ENCODE measurements around the gene NFU1. TPM values are rescaled to one million over a fixed set of nuclear protein-coding genes. Genes with fewer than 3 reads are reported as not detected.

NFU1 gene
- total RNA-seq = 34.9 and 40.9 TPM in 2 replicates

DNA sequence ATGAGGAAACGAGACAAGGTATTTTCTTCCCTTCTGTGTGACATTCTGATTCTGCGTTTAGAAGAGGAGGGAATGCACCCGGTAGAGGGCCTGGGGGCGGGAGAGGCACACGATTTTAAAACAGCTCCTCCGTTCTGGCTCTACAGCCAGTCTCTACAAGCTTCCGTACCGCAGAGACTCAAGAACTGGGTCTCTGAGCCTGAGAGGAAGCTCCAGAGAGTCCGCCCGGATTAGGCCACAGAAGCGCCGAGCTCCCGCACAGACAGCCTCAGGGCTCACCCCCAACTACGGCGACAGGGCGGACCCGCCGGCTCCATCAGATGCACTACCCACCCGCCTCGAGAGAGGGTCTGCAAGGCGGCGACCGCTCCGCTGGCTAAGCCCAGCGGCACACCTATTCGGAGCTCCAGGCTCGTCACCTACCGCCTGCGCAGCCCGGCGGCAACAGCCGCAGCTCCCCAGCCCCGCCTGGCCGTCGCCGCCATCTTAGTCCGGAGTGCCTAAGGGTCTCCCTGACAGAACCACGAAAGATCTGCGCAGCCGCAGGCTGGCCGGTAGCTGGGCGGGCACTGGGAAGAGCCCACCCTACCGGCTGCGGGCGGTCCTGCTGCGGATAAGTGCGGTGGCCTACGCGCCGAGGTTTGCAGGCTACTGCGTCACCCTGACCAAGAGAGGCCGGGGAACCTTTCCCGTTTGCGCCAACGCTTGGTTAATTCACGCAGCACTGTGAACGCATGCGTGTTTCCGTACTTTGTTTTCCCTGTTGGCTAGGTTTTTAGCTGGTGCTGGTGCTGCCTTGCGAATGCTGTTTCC, at the start of gene NFU1:
Gene NFU1, minus strand, starts transcription at position 498 of the 813 bp plus-strand sequence. Its CDS starts 13 bp downstream, at position 485.
- peak; percentile 98 for DNase-seq (ENCODE audit: low read depth in 2 of 2)

DNA sequence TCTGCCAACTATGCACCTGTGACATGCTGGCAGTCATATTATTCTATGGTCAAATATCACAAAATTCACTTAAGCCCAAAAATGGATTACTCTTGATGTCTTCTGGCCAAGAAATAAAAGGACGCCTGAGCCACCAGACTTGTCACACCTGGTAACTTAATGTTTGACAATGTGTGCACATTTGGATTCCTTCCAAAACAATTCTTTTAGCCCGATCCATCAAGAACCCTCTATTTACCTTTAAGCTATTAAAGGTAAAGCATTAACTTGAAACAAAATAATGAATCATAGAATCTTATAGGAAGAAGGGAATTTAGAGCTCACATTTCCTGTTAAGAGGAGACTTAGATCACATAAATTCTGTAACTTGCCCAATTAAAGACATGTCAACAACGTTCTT, 46.5 kb upstream of the NFU1 start:
- no peak for DNase-seq (ENCODE audit: low read depth in 2 of 2)

DNA sequence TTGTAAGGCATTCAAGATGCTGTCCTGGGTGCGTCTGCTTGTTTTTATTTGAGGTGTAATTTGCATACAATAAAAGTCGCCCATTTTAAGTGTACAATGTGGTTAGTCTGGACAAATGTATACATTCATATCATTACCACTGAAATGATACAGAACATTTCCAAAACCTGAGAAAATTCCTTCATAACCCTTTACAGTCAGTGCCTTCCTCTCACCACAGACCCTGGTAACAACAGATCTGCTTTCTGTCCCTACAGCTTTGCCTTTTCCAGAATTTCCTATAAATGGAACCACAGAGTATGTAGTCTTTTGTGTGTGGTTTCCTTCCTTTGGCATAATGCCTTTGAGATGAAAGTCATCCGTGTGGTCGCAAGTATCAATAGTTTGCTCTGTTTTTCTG, 45.8 kb upstream of the NFU1 start:
- DNase-seq (ENCODE audit: low read depth in 2 of 2) = peak; percentile 59 to 74

DNA sequence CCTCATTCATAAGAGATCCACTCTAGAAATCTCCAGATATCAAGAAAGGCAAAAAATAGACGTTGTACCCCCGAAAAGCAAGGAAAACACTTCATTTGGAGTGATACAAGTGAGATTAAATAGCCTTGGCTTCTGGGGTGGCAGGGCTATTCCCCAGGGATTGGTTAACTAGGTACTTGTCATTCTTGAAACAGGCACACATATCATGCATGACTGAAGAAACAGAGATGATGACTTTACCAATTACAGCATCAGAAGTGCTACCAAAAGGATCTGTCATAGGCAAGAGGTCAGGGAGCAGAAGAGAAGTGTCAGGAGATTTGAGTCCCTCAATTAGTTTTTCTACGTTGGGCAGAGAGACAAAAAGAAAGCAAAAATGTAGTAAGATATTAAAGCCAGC, 45.2 kb upstream of the NFU1 start:
- no peak for DNase-seq (ENCODE audit: low read depth in 2 of 2)

DNA sequence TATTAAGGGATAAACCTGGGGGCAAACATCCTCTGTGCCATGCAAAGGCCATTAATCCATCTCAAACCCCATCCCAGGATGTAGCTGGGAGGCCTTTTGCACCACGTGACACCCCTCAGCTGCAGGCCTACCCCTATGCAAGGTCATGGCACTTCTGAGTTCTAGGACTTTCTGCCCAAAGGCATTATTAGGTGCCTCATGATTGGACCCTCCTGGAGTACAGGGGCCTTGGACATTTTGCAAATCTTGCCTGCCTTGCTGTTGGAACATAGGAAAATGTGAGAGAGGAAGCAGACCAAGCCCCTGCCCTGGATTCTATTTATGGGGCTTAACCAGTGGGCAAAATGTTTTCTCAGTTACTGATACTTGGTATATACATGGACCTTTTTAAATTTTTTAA, 44.2 kb upstream of the NFU1 start:
- no peak for DNase-seq (ENCODE audit: low read depth in 2 of 2)

DNA sequence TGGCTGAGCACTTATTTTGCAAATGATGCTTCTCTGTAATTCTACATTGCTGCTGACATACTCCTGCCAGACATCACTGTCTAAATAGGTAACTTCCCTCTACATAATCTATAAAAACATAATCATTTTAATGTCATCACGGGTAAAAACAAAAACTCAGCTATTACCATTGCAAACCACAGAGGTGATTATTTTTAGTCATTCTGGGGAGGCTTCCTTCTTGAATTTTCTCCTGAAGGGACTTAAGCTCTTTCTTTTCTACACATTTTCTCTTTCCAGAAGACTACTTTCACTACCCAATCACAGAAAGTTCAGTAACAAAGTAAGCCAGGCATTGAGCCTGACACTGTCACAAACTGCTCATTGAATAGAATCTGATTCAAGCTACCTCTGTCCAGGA, 40.4 kb upstream of the NFU1 start:
- DNase-seq (ENCODE audit: low read depth in 2 of 2) = no peak

DNA sequence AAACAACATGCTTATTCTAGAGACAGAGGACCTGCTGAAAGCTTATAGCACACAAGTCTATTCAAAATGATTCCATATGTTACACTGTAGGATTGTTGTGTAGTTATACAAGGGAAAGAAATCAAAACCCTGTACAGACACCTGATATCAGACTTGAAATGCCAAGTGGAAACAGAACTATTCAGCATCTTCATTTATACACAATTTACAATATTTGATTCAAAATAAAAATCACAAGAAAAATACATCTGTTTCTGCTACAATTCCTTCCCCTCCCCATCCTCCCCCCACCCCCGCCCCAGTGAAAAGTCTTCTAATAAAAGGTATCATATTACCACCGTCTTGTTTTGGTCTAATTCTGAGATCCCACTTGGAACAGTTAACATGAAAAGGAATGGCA, 37.5 kb upstream of the NFU1 start:
- DNase-seq (ENCODE audit: low read depth in 2 of 2) = no peak

DNA sequence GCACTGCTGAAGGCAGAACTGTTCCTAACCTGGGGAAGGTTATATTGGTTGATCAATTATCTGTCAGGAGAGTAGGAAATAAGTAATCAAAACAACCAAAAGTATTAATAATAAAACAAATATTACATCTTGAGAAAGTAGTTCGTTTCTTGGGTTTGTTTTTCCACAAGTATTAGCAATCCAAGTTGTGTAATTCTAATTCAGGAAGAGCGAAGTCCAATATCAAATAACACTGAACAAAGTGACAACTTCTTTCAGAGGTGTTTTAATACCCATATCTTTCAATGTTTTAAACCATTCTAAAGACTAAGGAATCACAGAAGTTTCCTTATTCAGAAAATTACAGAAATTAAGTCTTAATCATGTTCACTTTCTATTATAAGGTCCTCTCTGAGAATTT, 34.6 kb upstream of the NFU1 start:
- no peak for DNase-seq (ENCODE audit: low read depth in 2 of 2)

DNA sequence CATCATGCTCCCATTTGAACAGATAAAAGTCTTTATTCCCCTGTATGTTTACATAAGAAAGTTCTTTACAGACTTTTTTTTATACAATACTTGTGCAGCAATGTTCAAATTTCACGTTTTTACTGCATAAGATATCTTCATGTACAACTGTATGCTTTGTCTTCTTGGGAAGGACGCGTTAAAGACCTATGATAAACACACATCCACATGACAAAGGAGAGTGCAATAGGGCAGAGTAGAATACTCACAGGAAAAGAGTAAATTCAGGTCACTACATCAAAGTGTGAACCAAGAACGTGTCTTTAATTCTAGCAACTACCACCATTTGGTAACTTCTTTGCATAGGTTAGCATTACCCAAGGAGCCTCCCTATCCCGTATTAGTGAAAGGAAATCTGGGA, 33.7 kb upstream of the NFU1 start:
- no peak for DNase-seq (ENCODE audit: low read depth in 2 of 2)

DNA sequence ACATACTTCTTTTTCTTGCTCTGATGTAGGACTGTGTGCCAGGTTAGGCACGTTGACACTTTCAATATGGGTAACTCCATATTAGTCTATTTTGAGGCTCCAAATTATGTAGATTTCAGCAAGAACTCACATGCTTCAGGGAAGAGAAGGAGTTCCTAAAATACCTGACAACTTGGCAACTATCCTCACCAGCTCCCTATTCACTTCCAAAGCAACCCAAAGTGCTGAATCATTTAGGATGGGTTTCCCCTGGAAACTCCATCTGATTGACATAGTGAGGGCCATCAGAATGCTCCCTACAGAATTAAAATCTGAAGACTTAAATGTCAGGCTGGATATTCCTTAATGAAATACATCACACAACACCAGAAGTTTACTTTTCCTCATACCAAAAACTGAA, 32.5 kb upstream of the NFU1 start:
- no peak for DNase-seq (ENCODE audit: low read depth in 2 of 2)

DNA sequence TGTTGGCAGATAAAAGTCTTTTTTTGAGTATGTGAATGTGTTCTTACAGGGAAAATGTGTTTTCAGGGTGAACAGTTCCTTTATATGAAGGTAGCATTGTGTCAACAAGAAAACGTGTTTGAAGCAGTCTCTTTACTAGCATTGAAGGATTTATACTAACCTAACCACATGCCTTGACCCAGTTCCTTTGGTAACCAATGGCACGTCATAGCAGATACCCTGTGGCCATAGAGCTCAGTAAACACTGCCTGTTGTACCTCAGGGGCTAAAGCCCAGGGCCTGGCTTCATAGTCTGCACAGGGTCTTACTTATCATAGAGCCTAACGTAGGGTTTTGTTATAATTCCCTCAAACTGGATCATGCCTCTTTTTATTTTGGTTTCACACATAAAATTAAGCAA, 32.1 kb upstream of the NFU1 start:
- DNase-seq (ENCODE audit: low read depth in 2 of 2) = no peak

DNA sequence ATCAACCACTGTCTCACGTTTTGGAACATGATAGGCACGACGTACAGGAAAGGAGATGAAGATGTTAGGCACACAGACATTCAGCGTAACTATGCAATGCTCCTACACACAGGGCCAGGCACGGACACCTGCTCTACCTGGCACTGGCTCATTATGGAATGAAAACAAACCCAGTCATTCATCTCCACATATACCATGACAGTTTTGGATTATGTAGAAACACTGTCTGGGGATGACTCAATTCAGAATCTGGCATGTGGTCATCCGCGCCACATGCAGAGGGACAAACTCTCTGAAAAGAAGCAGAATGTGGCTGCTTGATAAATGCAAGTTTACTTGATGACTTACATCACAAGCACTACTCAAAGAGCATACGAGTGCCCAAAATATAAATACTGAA, 29.5 kb upstream of the NFU1 start:
- DNase-seq (ENCODE audit: low read depth in 2 of 2) = no peak

DNA sequence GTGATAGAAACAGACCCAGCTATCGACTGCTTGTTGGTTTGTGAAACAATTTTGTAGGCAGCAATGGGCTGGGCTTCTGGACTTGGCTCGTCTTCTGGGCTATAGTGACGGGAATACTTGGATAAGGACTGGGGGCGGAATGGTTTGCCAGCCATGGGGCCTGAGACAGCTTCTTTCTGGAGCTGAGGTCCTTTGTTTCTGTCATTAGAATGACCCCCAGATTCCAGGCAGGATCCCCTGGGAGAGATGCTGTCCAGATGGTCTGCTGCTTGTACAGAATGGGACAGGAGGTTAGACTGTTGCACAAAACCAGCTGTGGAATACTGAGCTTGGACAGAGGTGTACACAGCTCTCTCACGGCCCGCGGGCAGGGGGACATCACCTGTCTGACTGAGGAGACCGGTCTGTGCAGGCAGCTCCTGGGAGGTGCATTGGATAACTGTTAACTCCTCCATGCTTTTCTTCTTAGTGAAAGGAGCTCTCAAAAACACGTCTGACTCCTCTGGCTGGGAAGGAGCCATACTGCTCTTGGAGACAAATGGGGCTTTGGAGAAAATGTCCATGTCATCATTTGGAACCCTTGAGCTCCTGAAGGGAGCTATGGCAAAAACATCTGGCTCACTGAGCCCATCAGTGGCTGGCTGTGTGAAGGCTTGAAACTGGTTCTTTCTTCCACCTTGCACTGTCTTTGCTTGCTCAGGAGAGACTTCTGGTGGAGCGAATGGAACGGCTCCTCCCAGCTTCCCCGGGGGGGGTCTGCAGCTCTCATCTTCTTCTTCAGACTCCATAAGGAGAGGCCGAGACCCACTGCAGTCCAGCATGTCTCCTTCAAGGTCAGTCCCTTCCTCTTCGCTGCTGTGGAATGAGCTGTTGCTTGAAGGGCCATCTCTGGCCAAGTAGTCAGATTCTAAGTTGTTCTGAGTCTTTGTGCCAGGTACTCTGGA, 28.6 kb upstream of the NFU1 start:
- DNase-seq (ENCODE audit: low read depth in 2 of 2) = no peak

DNA sequence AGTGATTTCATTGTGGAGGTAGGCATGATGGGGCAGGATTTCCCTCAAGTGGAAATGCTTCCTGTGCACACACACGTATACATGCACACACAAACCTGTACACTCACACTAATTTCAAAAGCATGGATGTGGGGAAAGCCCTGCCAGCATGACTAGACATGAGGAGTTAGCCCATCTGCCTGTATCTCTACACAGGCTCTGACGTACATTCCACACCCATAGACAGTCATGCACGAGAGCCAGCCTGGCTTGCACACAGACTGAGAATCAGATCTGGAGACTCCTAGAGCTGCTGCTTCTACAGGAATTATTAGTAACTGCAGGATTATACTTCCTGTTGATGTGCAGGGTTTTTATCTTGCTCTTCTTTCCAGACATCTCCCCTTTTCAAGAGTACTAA, 27.3 kb upstream of the NFU1 start:
- DNase-seq (ENCODE audit: low read depth in 2 of 2) = no peak

DNA sequence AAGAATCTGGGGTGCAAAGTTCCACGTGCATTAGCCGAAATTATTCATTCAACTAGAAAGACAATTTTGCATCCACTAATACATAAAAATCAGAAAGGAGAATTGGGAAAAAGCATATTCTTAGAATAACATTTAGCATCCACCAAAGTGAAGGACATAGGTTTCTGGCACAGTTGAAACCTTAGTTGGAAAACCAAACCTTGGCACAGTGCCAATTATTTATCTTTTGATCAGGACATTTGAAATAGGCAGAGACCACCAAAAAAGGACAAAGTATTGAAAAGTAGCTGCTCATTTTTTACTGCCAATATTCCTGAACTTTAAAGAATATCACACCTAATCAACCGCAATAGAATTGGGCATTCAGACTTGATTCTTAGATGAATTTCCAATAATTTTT, 25.5 kb upstream of the NFU1 start:
- DNase-seq (ENCODE audit: low read depth in 2 of 2) = no peak

DNA sequence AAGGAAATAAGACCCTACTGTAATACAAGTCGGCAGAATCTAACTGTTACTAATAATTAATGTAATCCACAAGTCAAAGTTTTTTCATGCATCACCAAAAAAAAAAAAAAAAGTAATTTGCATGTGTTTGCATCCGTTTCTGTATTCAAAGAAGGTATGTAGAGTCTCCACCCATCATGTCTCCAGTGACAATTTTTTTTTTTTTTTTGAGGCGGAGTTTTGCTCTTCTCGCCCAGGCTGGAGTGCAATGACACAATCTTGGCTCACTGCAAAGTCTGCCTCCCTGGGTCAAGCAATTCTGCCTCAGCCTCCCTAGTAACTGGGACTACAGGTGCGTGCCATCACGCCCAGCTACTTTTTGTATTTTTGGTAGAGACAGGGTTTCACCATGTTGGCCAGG, 24.2 kb upstream of the NFU1 start:
- DNase-seq (ENCODE audit: low read depth in 2 of 2) = no peak

DNA sequence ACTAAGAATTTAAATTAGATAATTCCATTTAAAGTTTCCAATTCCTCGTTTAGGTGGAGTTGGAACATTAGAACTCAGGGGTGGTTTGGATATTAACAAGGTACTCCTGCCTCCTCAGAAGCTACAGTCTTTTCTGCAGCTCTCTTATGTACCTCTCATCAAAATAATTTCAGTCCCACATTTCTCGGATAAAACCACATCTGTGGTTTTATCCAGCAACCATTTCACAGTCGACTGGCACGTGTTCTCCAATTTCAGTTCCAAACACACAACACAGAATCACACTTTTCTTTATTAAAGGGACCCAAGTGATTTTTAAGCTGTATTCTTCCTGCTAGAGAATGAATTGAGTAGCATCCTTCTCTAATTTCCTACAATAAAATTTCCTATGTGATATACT, 22.7 kb upstream of the NFU1 start:
- no peak for DNase-seq (ENCODE audit: low read depth in 2 of 2)

DNA sequence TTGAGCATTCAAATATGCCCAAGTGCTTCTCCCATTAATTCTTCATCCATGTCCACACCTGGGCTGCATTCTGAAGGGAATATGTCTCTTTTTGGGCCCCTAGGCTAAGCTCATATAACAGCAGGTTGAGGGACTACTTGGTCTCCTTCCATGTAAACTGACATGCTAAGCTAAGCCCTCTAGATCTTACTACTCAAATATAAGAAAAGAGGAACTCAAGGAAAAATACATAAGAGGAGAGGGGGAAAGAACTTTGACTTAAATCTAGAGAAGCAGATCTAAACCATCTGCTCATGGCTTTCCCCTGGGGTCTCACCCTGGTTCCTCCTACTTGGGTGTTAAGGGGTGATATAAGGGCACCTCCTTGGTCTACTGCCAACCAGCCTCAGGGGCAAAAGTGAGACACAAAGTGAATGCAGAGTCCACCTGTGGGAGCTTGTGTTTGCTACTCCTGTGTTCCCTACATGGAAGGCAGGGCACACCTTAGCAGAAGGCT, 19.8 kb upstream of the NFU1 start:
- DNase-seq (ENCODE audit: low read depth in 2 of 2) = no peak

DNA sequence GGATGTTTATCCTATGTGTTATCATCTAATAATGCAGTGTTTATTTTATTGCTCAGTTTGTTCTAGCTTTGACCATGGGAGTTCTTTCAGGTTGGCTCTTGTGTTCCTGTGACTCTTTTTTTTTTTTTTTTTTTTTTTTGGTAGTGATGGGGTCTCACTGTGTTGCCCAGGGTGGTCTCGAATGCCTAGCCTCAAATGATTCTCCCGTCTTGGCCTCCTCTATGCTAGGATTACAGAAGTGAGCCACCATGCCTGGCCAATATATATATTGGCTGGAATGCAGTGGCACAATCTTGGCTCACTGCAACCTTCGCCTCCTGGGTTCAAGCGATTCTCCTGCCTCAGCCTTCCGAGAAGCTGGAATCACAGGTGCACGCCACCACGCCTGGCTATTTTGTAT, 18.9 kb upstream of the NFU1 start:
- DNase-seq (ENCODE audit: low read depth in 2 of 2) = no peak

DNA sequence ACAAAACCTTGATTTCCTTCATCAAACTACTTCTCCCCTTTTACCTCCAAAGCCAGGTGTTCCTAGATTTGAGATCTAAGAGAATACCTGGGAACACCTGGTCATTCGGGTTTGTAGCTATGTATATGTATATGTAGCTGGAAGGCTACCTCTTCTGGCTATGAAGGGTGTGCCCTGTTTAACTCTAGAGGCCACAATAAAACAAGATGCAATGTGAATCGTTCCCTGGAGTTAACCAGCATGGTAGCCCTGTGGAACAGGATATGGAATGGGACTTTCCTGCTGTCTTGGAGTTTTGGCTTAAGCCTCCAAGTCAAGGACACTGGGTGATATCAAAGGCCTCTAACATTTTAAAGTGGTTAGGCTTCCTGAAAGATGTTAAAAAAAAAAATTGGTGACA, 17.7 kb upstream of the NFU1 start:
- no peak for DNase-seq (ENCODE audit: low read depth in 2 of 2)

DNA sequence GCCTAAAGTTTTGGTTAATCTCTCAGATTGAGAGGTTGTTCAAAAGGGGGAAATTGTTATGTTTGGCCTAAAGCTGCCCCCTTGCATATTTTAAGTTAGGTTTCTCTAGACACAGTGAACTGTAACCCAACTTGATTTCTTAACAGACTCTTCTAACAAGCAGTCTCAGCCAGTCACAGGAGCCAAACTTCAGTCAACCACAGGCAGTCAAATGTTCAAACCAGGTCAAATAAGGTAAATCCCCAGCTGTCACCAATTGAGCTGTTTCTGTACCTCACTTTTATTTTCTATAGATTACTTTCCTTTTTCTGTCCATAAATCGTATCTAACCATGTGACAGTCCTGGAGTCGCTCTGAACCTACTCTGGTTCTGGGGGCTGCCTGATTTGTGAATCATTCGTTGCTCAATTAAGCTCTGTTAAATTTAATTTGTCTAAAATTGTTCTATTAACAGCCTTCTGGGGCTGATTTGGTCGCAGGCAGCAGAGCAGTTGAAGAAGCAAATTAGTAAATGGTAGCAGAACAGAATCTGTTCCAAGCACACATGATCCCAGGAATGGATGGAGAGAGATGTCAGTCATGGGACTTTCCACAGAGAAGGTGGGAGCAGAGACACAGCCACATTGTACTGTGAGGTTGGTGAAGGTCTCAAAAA, 16.4 kb upstream of the NFU1 start:
- DNase-seq (ENCODE audit: low read depth in 2 of 2) = no peak

DNA sequence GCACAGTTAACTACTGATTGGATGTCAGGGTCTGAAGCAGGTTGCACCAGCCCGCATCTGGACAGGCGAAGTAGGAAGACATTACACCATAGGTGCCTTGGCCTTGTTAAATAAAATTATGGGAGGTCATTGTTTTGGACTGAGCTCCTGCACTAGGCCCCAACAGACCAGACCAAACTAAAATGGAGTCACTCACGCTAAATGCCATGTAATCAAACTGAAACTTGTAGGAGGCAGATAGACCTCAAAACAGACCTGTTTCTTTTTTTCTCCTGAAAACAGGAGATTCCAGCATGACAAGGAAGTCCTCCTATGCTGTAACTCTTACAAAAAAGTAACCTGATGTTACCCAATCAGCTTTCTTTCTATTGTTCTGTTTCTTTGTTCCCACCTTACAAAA, 15.5 kb upstream of the NFU1 start:
- DNase-seq (ENCODE audit: low read depth in 2 of 2) = no peak

Measured in lung microvascular endothelial cell (primary cell).